DND-41 (cell line): ENCODE results near the gene PRKAB1.

Source experiments
- EZH2 ChIP-seq: IDR thresholded peaks from 3 replicates; pipeline ENCODE4 v1.6.1; 2012; ENCODE audit warnings: borderline replicate concordance, low read depth, mild to moderate bottlenecking, moderate library complexity, low read length, inconsistent platforms; ENCODE audit not compliant: severe bottlenecking
- TF ChIP-seq, protein P1 (sequence below): IDR thresholded peaks from 2 replicates; pipeline ENCODE4 v1.5.1; 2012; ENCODE audit warnings: borderline replicate concordance, low read length, moderate library complexity, mild to moderate bottlenecking; ENCODE audit not compliant: poor library complexity, severe bottlenecking; ENCODE audit errors: extremely low read depth

DNA sequence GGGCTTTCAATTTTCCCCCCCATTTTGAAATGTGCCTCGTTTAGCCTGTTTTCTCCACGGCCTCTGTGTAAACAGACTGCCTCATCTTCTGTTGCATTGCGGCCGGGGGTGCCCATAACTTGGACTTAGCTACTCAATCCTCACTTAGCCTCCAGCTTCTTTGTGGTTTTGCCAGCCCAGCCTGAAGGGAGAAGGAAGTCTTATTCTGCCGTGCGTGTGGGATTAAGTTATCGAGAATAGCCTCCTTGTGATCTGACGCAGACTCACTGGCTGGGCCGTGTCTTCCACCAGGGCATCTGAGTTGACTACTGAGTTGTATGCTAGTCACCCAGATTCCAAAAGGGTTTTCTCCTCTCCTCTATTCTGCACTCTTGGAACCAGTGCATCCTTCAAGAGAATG, 8.1 kb downstream of the PRKAB1 start:
- TF ChIP-seq, protein P1, sequence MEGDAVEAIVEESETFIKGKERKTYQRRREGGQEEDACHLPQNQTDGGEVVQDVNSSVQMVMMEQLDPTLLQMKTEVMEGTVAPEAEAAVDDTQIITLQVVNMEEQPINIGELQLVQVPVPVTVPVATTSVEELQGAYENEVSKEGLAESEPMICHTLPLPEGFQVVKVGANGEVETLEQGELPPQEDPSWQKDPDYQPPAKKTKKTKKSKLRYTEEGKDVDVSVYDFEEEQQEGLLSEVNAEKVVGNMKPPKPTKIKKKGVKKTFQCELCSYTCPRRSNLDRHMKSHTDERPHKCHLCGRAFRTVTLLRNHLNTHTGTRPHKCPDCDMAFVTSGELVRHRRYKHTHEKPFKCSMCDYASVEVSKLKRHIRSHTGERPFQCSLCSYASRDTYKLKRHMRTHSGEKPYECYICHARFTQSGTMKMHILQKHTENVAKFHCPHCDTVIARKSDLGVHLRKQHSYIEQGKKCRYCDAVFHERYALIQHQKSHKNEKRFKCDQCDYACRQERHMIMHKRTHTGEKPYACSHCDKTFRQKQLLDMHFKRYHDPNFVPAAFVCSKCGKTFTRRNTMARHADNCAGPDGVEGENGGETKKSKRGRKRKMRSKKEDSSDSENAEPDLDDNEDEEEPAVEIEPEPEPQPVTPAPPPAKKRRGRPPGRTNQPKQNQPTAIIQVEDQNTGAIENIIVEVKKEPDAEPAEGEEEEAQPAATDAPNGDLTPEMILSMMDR = no peak
- no peak for TF ChIP-seq EZH2
